ENCODE data around the gene MRPL37. TPM values are rescaled to one million over a fixed set of nuclear protein-coding genes. Genes with fewer than 3 reads are reported as not detected.

Gene MRPL37
- polyA plus RNA-seq, 3 donors = 7.5 to 47.8 (median 42.5) TPM

DNA sequence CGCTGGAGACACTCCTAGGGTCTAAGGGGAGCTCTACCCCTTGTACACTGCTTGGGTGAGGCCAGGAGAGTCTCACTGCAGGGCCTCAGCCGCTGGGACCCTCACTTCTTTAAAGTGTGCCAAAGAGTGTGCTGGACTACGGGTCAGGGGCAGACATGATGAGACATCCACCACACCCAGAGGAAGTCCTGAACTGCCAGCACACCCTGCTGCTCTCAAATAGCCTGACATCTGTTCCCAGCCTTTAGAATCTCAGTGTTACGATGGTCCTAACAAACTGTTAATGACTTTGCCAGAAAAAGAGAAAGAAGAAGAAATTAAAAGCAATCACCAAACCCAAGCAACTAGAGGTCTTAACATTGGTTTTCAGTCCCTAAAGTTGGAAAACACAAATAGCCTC lies 49.0 kb downstream of the MRPL37 start:
- H3K36me3 ChIP-seq (replicated peaks in 1 of 2; ENCODE audit: control insufficient read depth in 1 of 2, insufficient read depth in 2 of 2, low read length in 2 of 2) = peaks cover 4 to 7% of the 10 kb centered on the region in 2 donors
- Mint-ChIP-seq H3K4me1 (peaks cover 12% of the 10 kb centered on the region), H3K9me3 (no peaks in the 10 kb centered on the region), H3K27me3 (ENCODE audit: low read depth in 3 of 3) (peaks cover 0 to 3% (median 2%) of the 10 kb centered on the region in 3 donors), H3K27ac (peak overlapping the region in 3 of 7 donors; percentile 5 to 81 (median 9)), H3K36me3 (peaks cover 22 to 39% of the 10 kb centered on the region in 2 donors), H3K4me3 (no peak overlapping the region)
- H2AFZ ChIP-seq (ENCODE audit: insufficient read depth, low read depth, low read length, poor library complexity, severe bottlenecking) = no peak overlapping the region
- H3K4me1 ChIP-seq (ENCODE audit: control insufficient read depth in 1 of 2, insufficient read depth in 2 of 2, low read length in 2 of 2) = no peaks in the 10 kb centered on the region
- no peak overlapping the region for H3K9ac ChIP-seq (ENCODE audit: insufficient read depth, low read length, poor library complexity, severe bottlenecking)
- no peak overlapping the region for H3K27ac ChIP-seq (ENCODE audit: low read depth in 1 of 2, low read length in 2 of 2)
- WGBS (ENCODE audit: insufficient coverage) = 86% methylated on average over 1 of the region's 4 CpGs
- H3K9me3 ChIP-seq (replicated peaks in 1 of 2; ENCODE audit: control insufficient read depth in 1 of 2, insufficient read depth in 1 of 2, low read length in 2 of 2) = no peaks in the 10 kb centered on the region
- no peak overlapping the region for H3K4me3 ChIP-seq (replicated peaks in 1 of 3; ENCODE audit: low read depth in 2 of 3, low read length in 3 of 3)
- no peak overlapping the region for H3K4me2 ChIP-seq (replicated peaks; ENCODE audit: extremely low read depth, low read length, poor library complexity, severe bottlenecking)
- TF ChIP-seq, protein P1, sequence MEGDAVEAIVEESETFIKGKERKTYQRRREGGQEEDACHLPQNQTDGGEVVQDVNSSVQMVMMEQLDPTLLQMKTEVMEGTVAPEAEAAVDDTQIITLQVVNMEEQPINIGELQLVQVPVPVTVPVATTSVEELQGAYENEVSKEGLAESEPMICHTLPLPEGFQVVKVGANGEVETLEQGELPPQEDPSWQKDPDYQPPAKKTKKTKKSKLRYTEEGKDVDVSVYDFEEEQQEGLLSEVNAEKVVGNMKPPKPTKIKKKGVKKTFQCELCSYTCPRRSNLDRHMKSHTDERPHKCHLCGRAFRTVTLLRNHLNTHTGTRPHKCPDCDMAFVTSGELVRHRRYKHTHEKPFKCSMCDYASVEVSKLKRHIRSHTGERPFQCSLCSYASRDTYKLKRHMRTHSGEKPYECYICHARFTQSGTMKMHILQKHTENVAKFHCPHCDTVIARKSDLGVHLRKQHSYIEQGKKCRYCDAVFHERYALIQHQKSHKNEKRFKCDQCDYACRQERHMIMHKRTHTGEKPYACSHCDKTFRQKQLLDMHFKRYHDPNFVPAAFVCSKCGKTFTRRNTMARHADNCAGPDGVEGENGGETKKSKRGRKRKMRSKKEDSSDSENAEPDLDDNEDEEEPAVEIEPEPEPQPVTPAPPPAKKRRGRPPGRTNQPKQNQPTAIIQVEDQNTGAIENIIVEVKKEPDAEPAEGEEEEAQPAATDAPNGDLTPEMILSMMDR (IDR thresholded peaks at IDR 0.05) = no peak
- H4K20me1 ChIP-seq (ENCODE audit: insufficient read depth, low read length) = no peaks in the 10 kb centered on the region
- no peaks in the 10 kb centered on the region for H3K79me2 ChIP-seq (ENCODE audit: insufficient read depth, low read length)
- intact Hi-C loops (cut with micrococcal nuclease) = no loop called here
- DNase-seq = no peak
- no peaks in the 10 kb centered on the region for H3K27me3 ChIP-seq (ENCODE audit: control insufficient read depth in 2 of 2, insufficient read depth in 2 of 2, low read length in 2 of 2)

DNA sequence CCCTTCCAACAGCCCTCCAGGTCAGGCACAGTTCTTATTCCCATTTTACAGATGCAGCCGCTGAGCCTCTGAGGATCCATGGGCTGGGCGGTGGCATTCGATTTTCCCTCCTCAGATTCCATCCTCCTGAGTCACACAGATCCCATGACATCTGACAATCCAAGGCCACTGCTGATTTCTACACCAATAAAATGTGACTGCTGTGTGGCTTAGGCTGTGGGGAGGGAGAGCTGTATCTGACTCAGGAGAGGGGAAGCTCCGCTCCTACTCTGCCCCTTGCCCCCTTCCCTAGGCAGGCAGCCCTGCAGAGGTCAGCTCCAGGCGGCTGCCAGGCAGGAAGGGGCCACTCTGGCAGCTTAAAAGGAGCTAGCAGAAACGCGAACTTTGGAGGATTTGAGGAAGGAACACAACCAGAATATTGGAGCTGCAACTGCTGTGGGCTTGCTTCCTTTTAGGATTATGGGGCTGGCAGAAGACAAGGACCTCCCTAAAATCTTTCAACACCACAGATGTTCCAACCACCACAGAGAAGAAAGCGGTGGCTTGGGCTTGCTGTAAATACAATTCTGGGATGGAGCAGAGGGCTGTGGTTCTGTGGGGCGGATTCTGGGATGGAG lies 50.0 kb downstream of the MRPL37 start:
- H3K27me3 Mint-ChIP-seq (ENCODE audit: low read depth in 3 of 3) = peaks cover 0 to 5% (median 4%) of the 10 kb centered on the region in 3 donors
- H3K27ac Mint-ChIP-seq = peak overlapping the region in 4 of 7 donors; percentile 28 to 78 (median 46)
- peaks cover 18 to 34% of the 10 kb centered on the region in 2 donors for H3K36me3 Mint-ChIP-seq
- Histone ChIP-seq H3K4me3 (replicated peaks in 1 of 3; ENCODE audit: low read depth in 2 of 3, low read length in 3 of 3) (no peak overlapping the region), H3K9me3 (replicated peaks in 1 of 2; ENCODE audit: control insufficient read depth in 1 of 2, insufficient read depth in 1 of 2, low read length in 2 of 2) (no peaks in the 10 kb centered on the region), H3K79me2 (ENCODE audit: insufficient read depth, low read length) (no peaks in the 10 kb centered on the region), H2AFZ (ENCODE audit: insufficient read depth, low read depth, low read length, poor library complexity, severe bottlenecking) (no peak overlapping the region), H3K27me3 (ENCODE audit: control insufficient read depth in 2 of 2, insufficient read depth in 2 of 2, low read length in 2 of 2) (no peaks in the 10 kb centered on the region), H3K9ac (ENCODE audit: insufficient read depth, low read length, poor library complexity, severe bottlenecking) (no peak overlapping the region), H3K4me2 (replicated peaks; ENCODE audit: extremely low read depth, low read length, poor library complexity, severe bottlenecking) (no peak overlapping the region), H3K4me1 (ENCODE audit: control insufficient read depth in 1 of 2, insufficient read depth in 2 of 2, low read length in 2 of 2) (no peaks in the 10 kb centered on the region), H4K20me1 (ENCODE audit: insufficient read depth, low read length) (no peaks in the 10 kb centered on the region), H3K27ac (ENCODE audit: low read depth in 1 of 2, low read length in 2 of 2) (no peak overlapping the region), H3K36me3 (replicated peaks in 1 of 2; ENCODE audit: control insufficient read depth in 1 of 2, insufficient read depth in 2 of 2, low read length in 2 of 2) (peaks cover 4 to 7% of the 10 kb centered on the region in 2 donors)
- peak overlapping the region in 1 of 2 donors; percentile 6 for H3K4me3 Mint-ChIP-seq
- H3K4me1 Mint-ChIP-seq = peaks cover 16% of the 10 kb centered on the region
- DNase-seq = no peak
- TF ChIP-seq, protein P1 (IDR thresholded peaks at IDR 0.05) = no peak
- 100% methylated on average over 1 of the region's 9 CpGs for whole genome bisulfite sequencing (ENCODE audit: insufficient coverage)
- H3K9me3 Mint-ChIP-seq = no peaks in the 10 kb centered on the region
- intact Hi-C loops (cut with micrococcal nuclease) = no loop called here
